H1 (cell line): ENCODE data around the gene NUFIP2. TPM values are rescaled to one million over a fixed set of nuclear protein-coding genes. Genes with fewer than 3 reads are reported as not detected.

Experiments used
- CTCF ChIA-PET: fragments of 300-600 bp; sonication (Branson Sonifier 250); formaldehyde crosslinking; loops from one replicate; lab custom pipeline; 2021; ENCODE audit not compliant: partially characterized antibody; lab: Charles Lee
- POLR2A ChIA-PET: fragments of 300-600 bp; sonication (Branson Sonifier 250); formaldehyde crosslinking; loops from one replicate; lab custom pipeline; 2021; ENCODE audit warnings: inconsistent platforms; ENCODE audit not compliant: partially characterized antibody; lab: Charles Lee
- DNase-seq, 2 experiments: peaks; one replicate each; pipeline versions ENCODE4 v3.0.0 to v3.0.0-alpha.2; 2010 to 2022; ENCODE audit warnings: low spot score in 2 of 2, low read depth in 1 of 2, mixed read lengths in 1 of 2
- FAIRE-seq: peaks from 2 replicates; lab custom pipeline; 2011; peaks lifted over from hg19 to GRCh38; lab: Jason Lieb, UNC
- H2AFZ ChIP-seq: 2 replicates; pipeline ENCODE4 v1.8.1; 2012; ENCODE audit warnings: low read length, inconsistent platforms
- H2AK5ac ChIP-seq: 2 replicates; pipeline ENCODE4 v1.6.1; 2013; ENCODE audit warnings: low read depth, low read length
- H2BK120ac ChIP-seq: replicated peaks from 2 replicates; pipeline ENCODE3; 2013; ENCODE audit warnings: low read depth, low read length, inconsistent platforms
- H2BK12ac ChIP-seq: 2 replicates; pipeline ENCODE4 v1.6.1; 2013; ENCODE audit warnings: low read depth, low read length
- H2BK15ac ChIP-seq: 2 replicates; pipeline ENCODE4 v1.6.1; 2013; ENCODE audit warnings: low read length
- H2BK20ac ChIP-seq: 2 replicates; pipeline ENCODE4 v1.6.1; 2013; ENCODE audit warnings: low read length
- H2BK5ac ChIP-seq: 2 replicates; pipeline ENCODE4 v1.6.1; 2013; ENCODE audit warnings: low read depth, low read length
- H3K14ac ChIP-seq: 2 replicates; pipeline ENCODE4 v1.6.1; 2013; ENCODE audit warnings: inconsistent platforms; ENCODE audit not compliant: insufficient read length
- H3K18ac ChIP-seq: 2 replicates; pipeline ENCODE4 v1.6.1; 2013; ENCODE audit warnings: low read length; ENCODE audit errors: extremely low read depth
- H3K23ac ChIP-seq: 2 replicates; pipeline ENCODE4 v1.6.1; 2013; ENCODE audit warnings: inconsistent platforms; ENCODE audit not compliant: insufficient read length
- H3K23me2 ChIP-seq: 2 replicates; pipeline ENCODE4 v1.6.1; 2013; ENCODE audit warnings: low read depth, low read length
- H3K27ac ChIP-seq: 2 replicates; pipeline ENCODE4 v1.6.1; 2011; ENCODE audit warnings: low read depth, low read length, inconsistent platforms
- H3K27me3 ChIP-seq, 4 experiments: replicated peaks in 1 of 4; 1 replicate in 1 of 4; 2 replicates in 3 of 4; pipeline versions ENCODE4 v1.6.1 to v1.8.1; 2011 to 2013; ENCODE audit warnings: low read length in 3 of 4, mild to moderate bottlenecking in 3 of 4, inconsistent platforms in 2 of 4, mixed read lengths in 2 of 4, moderate library complexity in 1 of 4; ENCODE audit not compliant: control insufficient read depth in 3 of 4, insufficient read depth in 3 of 4; ENCODE audit errors: extremely low read depth in 1 of 4
- H3K36me3 ChIP-seq, 4 experiments: 2 replicates each; pipeline versions ENCODE4 v1.6.1 to v1.8.1; 2011 to 2013; ENCODE audit warnings: mild to moderate bottlenecking in 4 of 4, low read length in 3 of 4, moderate library complexity in 2 of 4, control low read depth in 1 of 4, inconsistent platforms in 1 of 4; ENCODE audit not compliant: insufficient read depth in 4 of 4, control insufficient read depth in 2 of 4
- H3K4ac ChIP-seq: replicated peaks from 2 replicates; pipeline ENCODE3; 2013; ENCODE audit warnings: low read length, low read depth, mixed read lengths, inconsistent platforms; ENCODE audit not compliant: insufficient read length
- H3K4me1 ChIP-seq, 4 experiments: replicated peaks in 1 of 4; 1 replicate in 1 of 4; 2 replicates in 3 of 4; pipeline versions ENCODE4 v1.6.1 to v1.8.1; 2011 to 2013; ENCODE audit warnings: low read length in 3 of 4, inconsistent platforms in 2 of 4, mixed read lengths in 1 of 4; ENCODE audit not compliant: insufficient read depth in 4 of 4, control insufficient read depth in 3 of 4
- H3K4me2 ChIP-seq, 2 experiments: 2 replicates each; pipeline versions ENCODE4 v1.6.1 to v1.8.1; 2011 to 2013; ENCODE audit warnings: low read depth in 2 of 2, low read length in 2 of 2, control low read depth in 1 of 2, inconsistent platforms in 1 of 2, mild to moderate bottlenecking in 1 of 2; ENCODE audit not compliant: insufficient read depth in 1 of 2
- H3K4me3 ChIP-seq, 4 experiments: fragments of 200-600, 300-600 bp in 1 of 4; sonication (generic), shearing (Covaris generic), sonication (Bioruptor Twin) in 1 of 4; 2 replicates each; pipeline versions ENCODE4 v1.5.1 to v1.8.1; 2011 to 2016; ENCODE audit warnings: low read length in 4 of 4, low read depth in 3 of 4, control low read depth in 2 of 4, inconsistent platforms in 2 of 4, mild to moderate bottlenecking in 2 of 4, mixed read lengths in 1 of 4, moderate library complexity in 1 of 4; ENCODE audit not compliant: insufficient read depth in 2 of 4; ENCODE audit errors: extremely low read depth in 1 of 4
- H3K56ac ChIP-seq: replicated peaks from 2 replicates; pipeline ENCODE3; 2013; ENCODE audit warnings: low read depth, mild to moderate bottlenecking, mixed read lengths, low read length, inconsistent platforms; ENCODE audit not compliant: insufficient read length
- H3K79me1 ChIP-seq: 2 replicates; pipeline ENCODE4 v1.6.1; 2013; ENCODE audit warnings: low read depth, low read length, control low read depth
- H3K79me2 ChIP-seq, 2 experiments: 2 replicates each; pipeline versions ENCODE4 v1.6.1 to v1.8.1; 2012 to 2013; ENCODE audit warnings: low read length in 2 of 2, mild to moderate bottlenecking in 2 of 2, inconsistent platforms in 1 of 2; ENCODE audit not compliant: insufficient read depth in 2 of 2, control insufficient read depth in 1 of 2
- H3K9ac ChIP-seq, 4 experiments: replicated peaks in 1 of 4; 1 replicate in 1 of 4; 2 replicates in 3 of 4; pipeline versions ENCODE4 v1.6.1 to v1.8.1; 2011 to 2013; ENCODE audit warnings: low read depth in 3 of 4, low read length in 3 of 4, control low read depth in 2 of 4, mild to moderate bottlenecking in 2 of 4, moderate library complexity in 2 of 4, inconsistent platforms in 1 of 4; ENCODE audit errors: extremely low read depth in 1 of 4
- H3K9me3 ChIP-seq, 2 experiments: 2 replicates each; pipeline versions ENCODE4 v1.6.1 to v1.8.1; 2012 to 2013; ENCODE audit warnings: mild to moderate bottlenecking in 2 of 2, moderate library complexity in 2 of 2, control low read depth in 1 of 2, inconsistent platforms in 1 of 2, low read depth in 1 of 2, low read length in 1 of 2, mixed read lengths in 1 of 2; ENCODE audit not compliant: insufficient read depth in 2 of 2
- H4K20me1 ChIP-seq, 2 experiments: replicated peaks in 1 of 2; 2 replicates each; pipeline versions ENCODE3 to v1.8.1; 2011 to 2013; ENCODE audit warnings: inconsistent platforms in 2 of 2, low read length in 2 of 2, mild to moderate bottlenecking in 1 of 2; ENCODE audit not compliant: insufficient read depth in 2 of 2, control insufficient read depth in 1 of 2
- H4K5ac ChIP-seq: 2 replicates; pipeline ENCODE4 v1.6.1; 2013; ENCODE audit warnings: low read length, low read depth, mixed read lengths, inconsistent platforms; ENCODE audit not compliant: insufficient read length
- H4K8ac ChIP-seq: 2 replicates; pipeline ENCODE4 v1.8.0; 2013; ENCODE audit warnings: mild to moderate bottlenecking, moderate library complexity, low read length, inconsistent platforms; ENCODE audit not compliant: insufficient read depth; ENCODE audit errors: extremely low read depth
- H4K91ac ChIP-seq: replicated peaks from 2 replicates; pipeline ENCODE3; 2013; ENCODE audit warnings: low read length, mixed read lengths, inconsistent platforms; ENCODE audit not compliant: insufficient read length
- CEBPB ChIP-seq: IDR thresholded peaks from 2 replicates; pipeline ENCODE4 v1.6.1; 2012; ENCODE audit warnings: low read depth, low read length
- CHD1 ChIP-seq: IDR thresholded peaks from 2 replicates; pipeline ENCODE4 v1.6.1; 2012; ENCODE audit warnings: low read depth, low read length, improper control_type of control experiment
- CREB1 ChIP-seq: IDR thresholded peaks from 2 replicates; pipeline ENCODE4 v1.6.1; 2012; ENCODE audit warnings: inconsistent platforms
- FOSL1 ChIP-seq: IDR thresholded peaks from 2 replicates; pipeline ENCODE4 v1.6.1; 2011; ENCODE audit warnings: mild to moderate bottlenecking, low read depth, low read length, moderate library complexity; ENCODE audit not compliant: insufficient read depth
- GTF2F1 ChIP-seq: IDR thresholded peaks from 2 replicates; pipeline ENCODE4 v1.6.1; 2012; ENCODE audit warnings: low read depth, low read length, improper control_type of control experiment, borderline replicate concordance
- KDM4A ChIP-seq: IDR thresholded peaks from one replicate; pipeline ENCODE4 v1.7.1; 2012; ENCODE audit warnings: low read depth, mild to moderate bottlenecking, moderate library complexity, low read length, inconsistent platforms; ENCODE audit not compliant: severe bottlenecking
- MAFK ChIP-seq: IDR thresholded peaks from 2 replicates; pipeline ENCODE4 v1.6.1; 2012; ENCODE audit warnings: low read depth, mild to moderate bottlenecking, improper control_type of control experiment, low read length
- NANOG ChIP-seq: IDR thresholded peaks from 2 replicates; pipeline ENCODE4 v1.6.1; 2011; ENCODE audit warnings: low read length, low read depth, mild to moderate bottlenecking, inconsistent platforms; ENCODE audit not compliant: insufficient read depth, poor library complexity, severe bottlenecking
- POLR2AphosphoS5 ChIP-seq: IDR thresholded peaks from 2 replicates; pipeline ENCODE4 v1.6.1; 2011; ENCODE audit warnings: low read depth, low read length
- POU5F1 ChIP-seq: IDR thresholded peaks from 2 replicates; pipeline ENCODE4 v1.6.1; 2011; ENCODE audit warnings: low read depth, mild to moderate bottlenecking, low read length, moderate library complexity
- RBBP5 ChIP-seq: IDR thresholded peaks from 2 replicates; pipeline ENCODE4 v1.7.1; 2012; ENCODE audit warnings: low read depth, mild to moderate bottlenecking, inconsistent platforms, low read length, moderate library complexity, borderline replicate concordance
- SAP30 ChIP-seq: fragments of 300-600 bp; sonication (generic); IDR thresholded peaks from 2 replicates; pipeline ENCODE4 v1.7.1; 2012; ENCODE audit warnings: low read length, moderate library complexity, mild to moderate bottlenecking, inconsistent platforms; ENCODE audit not compliant: insufficient read depth, insufficient replicate concordance
- SIRT6 ChIP-seq: IDR thresholded peaks from one replicate; pipeline ENCODE4 v1.7.1; 2012; ENCODE audit warnings: low read length, inconsistent platforms
- TAF7 ChIP-seq: optimal IDR thresholded peaks from 2 replicates; pipeline ENCODE3; 2011; ENCODE audit warnings: low read depth, mild to moderate bottlenecking, inconsistent platforms, low read length, moderate library complexity, borderline replicate concordance
- whole genome bisulfite sequencing, 2 experiments: shearing (Covaris generic) in 1 of 2; methylation state at CpG; one replicate each; pipeline versions ENCODE4 v1.1.6 to v1.1.7; 2013 to 2015; ENCODE audit warnings: low lambda C conversion rate in 2 of 2, mixed read lengths in 2 of 2, inconsistent platforms in 1 of 2, low coverage in 1 of 2, missing lambda C conversion rate in 1 of 2; ENCODE audit not compliant: insufficient replicate concordance in 2 of 2, insufficient coverage in 1 of 2, insufficient read length in 1 of 2; ENCODE audit errors: extremely low coverage in 1 of 2, missing lambda C conversion rate in 1 of 2; 5-methylcytosine and 5-hydroxymethylcytosine counted together
- polyA plus RNA-seq, 7 experiments: library from polyadenylated mRNA; depleted of rRNA in 3 of 7; stranded (reverse) in 5 of 7; unstranded in 2 of 7; fragments of >200 nt in 5 of 7; fragments of 200-250 nt in 2 of 7; gene quantifications; 1 replicate in 5 of 7; 2 replicates in 1 of 7; 4 replicates in 1 of 7; pipeline versions ENCODE4 v1.2.1 to v1.2.3, GENCODE V29; 2011 to 2013; ENCODE audit warnings: missing spikeins in 2 of 7, mixed read lengths in 2 of 7
- total RNA-seq: library from RNA; stranded (reverse); fragmentation: NEBNext Ultra II Directional; extraction: Animal tissue kit (Norgen Biotek cat#: 25700); gene quantifications from 2 replicates; pipeline ENCODE4 v1.2.1, GENCODE V29; 2021

NUFIP2 gene
- total and polyA plus RNA-seq, 2 of the 8 experiments (the other 6 are each of a cell fraction or from before 2014, with no cell fraction given), result 65.9 to 118 TPM

DNA sequence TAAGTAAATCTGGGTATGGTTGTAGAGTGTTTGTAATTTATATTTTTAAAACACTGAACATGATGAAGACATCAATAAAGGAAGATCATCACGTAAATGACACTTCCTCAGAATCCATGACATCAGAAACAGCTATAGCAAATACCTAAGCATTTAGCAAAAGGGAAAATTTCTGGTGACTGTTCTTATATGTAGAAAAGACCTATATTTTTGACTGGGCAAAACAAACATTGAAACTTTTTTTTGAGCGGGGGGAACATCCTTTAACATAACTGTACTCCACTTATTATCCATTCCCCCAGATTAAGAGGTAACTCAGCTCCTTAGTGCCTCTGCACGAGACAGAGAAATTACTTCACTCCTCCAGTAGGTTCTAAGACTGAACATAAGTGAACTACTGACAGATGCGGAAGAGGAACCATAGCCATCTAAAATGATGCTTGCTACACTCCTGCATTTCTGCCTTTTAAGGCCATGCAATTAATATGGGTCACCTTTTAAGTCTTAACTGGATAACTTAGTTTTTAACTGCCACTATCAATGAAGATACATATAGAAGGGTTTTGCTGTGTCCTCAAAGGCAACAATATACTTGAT is 37.9 kb downstream of the NUFIP2 start:
- H3K14ac ChIP-seq, result no peak overlapping the region
- no peak overlapping the region for H2BK15ac ChIP-seq
- H4K8ac ChIP-seq, result no peak overlapping the region
- H3K79me1 ChIP-seq, result no peaks in the 10 kb centered on the region
- no peak overlapping the region for H2BK120ac ChIP-seq
- H3K9ac ChIP-seq, result no peak overlapping the region
- H3K4me2 ChIP-seq, result no peak overlapping the region
- ChIA-PET CTCF (interaction anchor here (0.9 to 4.4 kb wide), 9 partner anchors 12 to 457 kb away, joined by 3 to 22 read pairs (median 3); no protein-coding TSS in a partner anchor), POLR2A (interaction anchor here (1.0 to 4.3 kb wide), 8 partner anchors 11 to 336 kb away, joined by 3 to 27 read pairs (median 4); partner anchors contain the start of genes ANKRD13B and NUFIP2)
- DNase-seq (no peak), FAIRE-seq (no peak)
- H3K9me3 ChIP-seq, result no peaks in the 10 kb centered on the region
- H2AFZ ChIP-seq, result no peak overlapping the region
- H3K4me1 ChIP-seq, result peaks cover 0 to 3% (median 0%) of the 10 kb centered on the region in 4 experiments; a peak in 1 of 7 replicates
- H4K5ac ChIP-seq, result no peak overlapping the region
- H3K79me2 ChIP-seq, result peaks cover 0 to 7% of the 10 kb centered on the region in 2 experiments; a peak in 1 of 4 replicates
- H3K56ac ChIP-seq, result no peak overlapping the region
- H2BK20ac ChIP-seq, result no peak overlapping the region
- no peaks in the 10 kb centered on the region for H3K23me2 ChIP-seq
- H3K36me3 ChIP-seq, result peaks cover 0 to 28% (median 6%) of the 10 kb centered on the region in 4 experiments; a peak in 3 of 8 replicates
- H3K4me3 ChIP-seq, result no peak overlapping the region
- no peak overlapping the region for H3K23ac ChIP-seq
- H4K20me1 ChIP-seq, result peaks cover 0 to 17% of the 10 kb centered on the region in 2 experiments
- H3K27ac ChIP-seq, result no peak overlapping the region
- 88% methylated on average over 4 of the region's 4 CpGs; no CpG with 5 or more reads in 1 of the 2 experiments for WGBS, 2 experiments
- H4K91ac ChIP-seq, result no peak overlapping the region
- H3K4ac ChIP-seq, result no peak overlapping the region
- no peak overlapping the region for H2AK5ac ChIP-seq
- H3K27me3 ChIP-seq, result no peaks in the 10 kb centered on the region
- no peak overlapping the region for H3K18ac ChIP-seq
- H2BK12ac ChIP-seq, result no peak overlapping the region
- no peak overlapping the region for H2BK5ac ChIP-seq
- TF ChIP-seq SAP30, result no peak
- no peak for TF ChIP-seq GTF2F1
- TF ChIP-seq POU5F1, result no peak
- no peak for TF ChIP-seq MAFK
- no peak for TF ChIP-seq CEBPB
- TF ChIP-seq CREB1, result no peak
- TF ChIP-seq RBBP5, result no peak
- TF ChIP-seq CHD1, result no peak
- no peak for TF ChIP-seq NANOG
- no peak for TF ChIP-seq KDM4A
- TF ChIP-seq TAF7, result no peak
- no peak for TF ChIP-seq SIRT6
- TF ChIP-seq FOSL1, result no peak
- TF ChIP-seq POLR2AphosphoS5, result no peak
